Measurements from ENCODE around the gene DENND2A. TPM values are rescaled to one million over a fixed set of nuclear protein-coding genes. Genes with fewer than 3 reads are reported as not detected.

The DENND2A gene
- total RNA-seq, 1 donor from 2014 or later, result 29.8 TPM

GRCh38 chr7:140489026-140489359 is 151.6 kb downstream of the DENND2A start:
- Mint-ChIP-seq H3K27me3 (ENCODE audit: low read depth) (no peaks in the 10 kb centered on the region), H3K9me3 (no peaks in the 10 kb centered on the region)
- TF ChIP-seq, protein P1, sequence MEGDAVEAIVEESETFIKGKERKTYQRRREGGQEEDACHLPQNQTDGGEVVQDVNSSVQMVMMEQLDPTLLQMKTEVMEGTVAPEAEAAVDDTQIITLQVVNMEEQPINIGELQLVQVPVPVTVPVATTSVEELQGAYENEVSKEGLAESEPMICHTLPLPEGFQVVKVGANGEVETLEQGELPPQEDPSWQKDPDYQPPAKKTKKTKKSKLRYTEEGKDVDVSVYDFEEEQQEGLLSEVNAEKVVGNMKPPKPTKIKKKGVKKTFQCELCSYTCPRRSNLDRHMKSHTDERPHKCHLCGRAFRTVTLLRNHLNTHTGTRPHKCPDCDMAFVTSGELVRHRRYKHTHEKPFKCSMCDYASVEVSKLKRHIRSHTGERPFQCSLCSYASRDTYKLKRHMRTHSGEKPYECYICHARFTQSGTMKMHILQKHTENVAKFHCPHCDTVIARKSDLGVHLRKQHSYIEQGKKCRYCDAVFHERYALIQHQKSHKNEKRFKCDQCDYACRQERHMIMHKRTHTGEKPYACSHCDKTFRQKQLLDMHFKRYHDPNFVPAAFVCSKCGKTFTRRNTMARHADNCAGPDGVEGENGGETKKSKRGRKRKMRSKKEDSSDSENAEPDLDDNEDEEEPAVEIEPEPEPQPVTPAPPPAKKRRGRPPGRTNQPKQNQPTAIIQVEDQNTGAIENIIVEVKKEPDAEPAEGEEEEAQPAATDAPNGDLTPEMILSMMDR (conservative IDR thresholded peaks at IDR 0.05), result no peak

DNA sequence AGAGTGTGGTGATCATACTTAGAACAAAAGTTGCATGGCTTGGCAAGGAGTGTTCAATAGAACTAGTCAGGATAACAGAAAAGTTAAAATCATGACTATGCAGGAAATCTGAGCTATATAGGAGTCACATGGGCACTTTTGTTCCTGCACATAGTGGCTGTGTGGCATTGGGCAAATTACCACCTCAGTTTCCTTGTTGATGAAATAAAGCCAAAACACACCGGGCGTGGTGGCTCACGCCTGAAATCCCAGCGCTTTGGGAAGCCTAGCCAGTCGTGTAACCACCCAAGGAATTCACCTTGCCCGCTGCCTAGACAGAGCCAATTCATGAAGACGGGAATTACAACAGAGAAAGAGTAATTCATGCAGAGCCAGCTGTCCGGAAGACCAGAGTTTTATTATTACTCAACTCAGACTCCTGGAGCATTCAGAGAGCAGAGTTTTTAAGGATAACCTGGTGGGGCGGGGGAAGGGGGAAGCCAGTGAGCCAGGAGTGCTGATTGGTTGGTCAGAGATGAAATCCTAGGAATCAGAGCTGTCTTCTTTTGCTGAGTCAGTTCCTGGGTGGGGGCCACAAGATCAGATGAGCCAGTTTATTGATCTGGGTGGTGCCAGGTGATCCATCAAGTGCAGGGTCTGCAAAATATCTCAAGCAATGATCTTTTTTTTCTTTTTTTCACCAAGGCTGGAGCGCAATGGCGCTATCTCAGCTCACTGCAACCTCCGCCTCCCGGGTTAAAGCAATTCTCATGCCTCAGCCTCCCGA is 154.9 kb downstream of the DENND2A start:
- no peaks in the 10 kb centered on the region for H3K9me3 Mint-ChIP-seq
- peaks cover 12% of the 10 kb centered on the region for H3K4me1 Mint-ChIP-seq
- DNase-seq (ENCODE audit: low read depth, low spot score), result no peak
- no peak overlapping the region for H3K4me3 Mint-ChIP-seq
- H3K27ac Mint-ChIP-seq (ENCODE audit: unreplicated experiment), result no peak overlapping the region
- TF ChIP-seq, protein P1 (conservative IDR thresholded peaks at IDR 0.05), result no peak
- no peaks in the 10 kb centered on the region for H3K36me3 Mint-ChIP-seq (ENCODE audit: low read depth)
- no peaks in the 10 kb centered on the region for H3K27me3 Mint-ChIP-seq (ENCODE audit: low read depth)

More at GRCh38 chr7:140489026-140489359, 151.6 kb downstream of the DENND2A start:
- no peak overlapping the region for H3K27ac Mint-ChIP-seq (ENCODE audit: unreplicated experiment)
- H3K4me1 Mint-ChIP-seq, result peaks cover 12% of the 10 kb centered on the region
- no peaks in the 10 kb centered on the region for H3K36me3 Mint-ChIP-seq (ENCODE audit: low read depth)
- DNase-seq (ENCODE audit: low read depth, low spot score), result no peak
- H3K4me3 Mint-ChIP-seq, result no peak overlapping the region

GRCh38 chr7:140484951-140485499 is 155.6 kb downstream of the DENND2A start:
- DNase-seq (ENCODE audit: low read depth, low spot score), result no peak
- no peaks in the 10 kb centered on the region for H3K27me3 Mint-ChIP-seq (ENCODE audit: low read depth)
- peak overlapping the region; percentile 27 for H3K4me3 Mint-ChIP-seq
- no peaks in the 10 kb centered on the region for H3K36me3 Mint-ChIP-seq (ENCODE audit: low read depth)
- H3K4me1 Mint-ChIP-seq, result peaks cover 12% of the 10 kb centered on the region
- TF ChIP-seq, protein P1 (conservative IDR thresholded peaks at IDR 0.05), result no peak
- H3K27ac Mint-ChIP-seq (ENCODE audit: unreplicated experiment), result no peak overlapping the region
- H3K9me3 Mint-ChIP-seq, result no peaks in the 10 kb centered on the region

DNA sequence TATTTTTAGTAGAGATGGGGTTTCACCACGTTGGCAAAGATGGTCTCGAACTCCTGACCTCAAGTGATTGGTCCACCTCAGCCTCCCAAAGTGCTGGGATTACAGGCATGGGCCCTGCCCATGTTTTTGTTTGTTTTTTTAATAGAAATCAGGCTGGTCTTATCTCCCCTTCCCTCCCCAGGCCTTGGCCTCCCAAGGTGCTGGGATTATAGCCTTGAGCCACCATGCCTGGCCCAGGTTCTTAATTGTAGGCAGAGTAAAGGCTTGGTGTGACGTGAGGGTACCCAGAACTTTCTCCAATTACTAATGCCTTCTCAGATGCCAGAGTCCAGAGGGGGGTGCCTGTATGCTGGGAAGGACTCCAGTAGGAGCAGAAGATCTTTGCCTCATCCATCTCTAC is 156.1 kb downstream of the DENND2A start:
- no peak for DNase-seq (ENCODE audit: low read depth, low spot score)
- TF ChIP-seq, protein P1 (conservative IDR thresholded peaks at IDR 0.05), result no peak
- H3K36me3 Mint-ChIP-seq (ENCODE audit: low read depth), result no peaks in the 10 kb centered on the region
- no peak overlapping the region for H3K27ac Mint-ChIP-seq (ENCODE audit: unreplicated experiment)
- no peak overlapping the region for H3K4me3 Mint-ChIP-seq
- H3K9me3 Mint-ChIP-seq, result no peaks in the 10 kb centered on the region
- H3K27me3 Mint-ChIP-seq (ENCODE audit: low read depth), result no peaks in the 10 kb centered on the region
- H3K4me1 Mint-ChIP-seq, result peaks cover 12% of the 10 kb centered on the region

GRCh38 chr7:140479739-140480084 is 160.9 kb downstream of the DENND2A start:
- H3K9me3 Mint-ChIP-seq, result no peaks in the 10 kb centered on the region
- no peaks in the 10 kb centered on the region for H3K36me3 Mint-ChIP-seq (ENCODE audit: low read depth)
- H3K27me3 Mint-ChIP-seq (ENCODE audit: low read depth), result no peaks in the 10 kb centered on the region
- TF ChIP-seq, protein P1 (conservative IDR thresholded peaks at IDR 0.05), result no peak
- peak overlapping the region; percentile 98 for H3K4me3 Mint-ChIP-seq
- H3K4me1 Mint-ChIP-seq, result peaks cover 17% of the 10 kb centered on the region
- H3K27ac Mint-ChIP-seq (ENCODE audit: unreplicated experiment), result no peak overlapping the region
- DNase-seq (ENCODE audit: low read depth, low spot score), result no peak
